ENCODE data around the gene ACO1.

- TF ChIP-seq CTCF (IDR thresholded peaks at IDR 0.05) (no peak), POLR2A (IDR thresholded peaks at IDR 0.05) (no peak)
These were observed 32.6 kb upstream of the ACO1 start for GRCh38 chr9:32351845-32352244.
